HEK293 (cell line): Measurements from ENCODE around the gene CDH26.

Source experiments
- CTCF ChIA-PET: fragments of 350-600 bp; formaldehyde crosslinking; extraction: SDS; loops from one replicate; lab custom pipeline; 2021; ENCODE audit warnings: antibody characterized with exemption; lab: Yijun Ruan, JAX
- POLR2A ChIA-PET: fragments of 300-600 bp; formaldehyde crosslinking; extraction: SDS; loops from one replicate; lab custom pipeline; 2020; ENCODE audit warnings: antibody characterized with exemption, inconsistent platforms; lab: Yijun Ruan, JAX
- H3K27ac ChIP-seq: fragments of 200-500 bp; sonication (Bioruptor generic); 2 replicates; pipeline ENCODE4 v1.5.1; 2014; ENCODE audit warnings: low read depth, low read length, control low read depth, inconsistent platforms; ENCODE audit errors: extremely low read depth
- H3K36me3 ChIP-seq, 2 experiments: fragments of 200-500 bp in 1 of 2; sonication (Bioruptor generic) in 1 of 2; 1 replicate in 1 of 2; 2 replicates in 1 of 2; pipeline ENCODE4 v1.5.1; 2014 to 2017; ENCODE audit warnings: inconsistent platforms in 2 of 2, low read length in 2 of 2; ENCODE audit not compliant: control insufficient read depth in 2 of 2, insufficient read depth in 1 of 2
- H3K4me1 ChIP-seq: fragments of 200-500 bp; sonication (Bioruptor generic); 2 replicates; pipeline ENCODE4 v1.5.1; 2014; ENCODE audit warnings: mild to moderate bottlenecking, low read length, inconsistent platforms; ENCODE audit not compliant: control insufficient read depth, insufficient read depth
- H3K4me3 ChIP-seq: 2 replicates; pipeline ENCODE4 v1.5.1; 2011; ENCODE audit warnings: low read depth, mild to moderate bottlenecking, control low read depth, low read length, moderate library complexity
- H3K9me3 ChIP-seq: fragments of 200-500 bp; sonication (Bioruptor generic); 2 replicates; pipeline ENCODE4 v1.5.1; 2014; ENCODE audit warnings: low read depth, low read length, inconsistent platforms; ENCODE audit not compliant: control insufficient read depth, insufficient read depth
- HOXC10 ChIP-seq: sonication (generic); formaldehyde crosslinking; IDR thresholded peaks from 2 replicates; pipeline ENCODE4 v1.8.1; 2023; ENCODE audit warnings: mild to moderate bottlenecking, missing genetic modification reagents
- REPIN1 ChIP-seq: fragments of 450-650 bp; formaldehyde crosslinking; IDR thresholded peaks from 2 replicates; pipeline ENCODE4 v1.5.1; 2017; ENCODE audit warnings: missing biosample characterization, missing genetic modification characterization, low read depth
- ZBTB8A ChIP-seq: fragments of 450-650 bp; formaldehyde crosslinking; IDR thresholded peaks from 2 replicates; pipeline ENCODE4 v1.5.1; 2016; ENCODE audit warnings: missing biosample characterization, missing genetic modification characterization
- ZFP41 ChIP-seq: fragments of 450-650 bp; formaldehyde crosslinking; IDR thresholded peaks from 2 replicates; pipeline ENCODE4 v1.5.1; 2016; ENCODE audit warnings: missing biosample characterization, missing genetic modification characterization, borderline replicate concordance
- ZNF121 ChIP-seq: fragments of 450-650 bp; formaldehyde crosslinking; IDR thresholded peaks from 2 replicates; pipeline ENCODE4 v1.5.1; 2016; ENCODE audit warnings: missing biosample characterization, missing genetic modification characterization
- ZNF138 ChIP-seq: fragments of 450-650 bp; formaldehyde crosslinking; IDR thresholded peaks from 2 replicates; pipeline ENCODE4 v1.5.1; 2016; ENCODE audit warnings: missing biosample characterization, missing genetic modification characterization, borderline replicate concordance
- ZNF140 ChIP-seq: fragments of 450-650 bp; formaldehyde crosslinking; IDR thresholded peaks from 2 replicates; pipeline ENCODE4 v1.5.1; 2016; ENCODE audit warnings: missing biosample characterization, missing genetic modification characterization
- ZNF571 ChIP-seq: fragments of 450-650 bp; formaldehyde crosslinking; IDR thresholded peaks from 2 replicates; pipeline ENCODE4 v1.5.0; 2017; ENCODE audit warnings: missing biosample characterization, missing genetic modification characterization
- ZNF670 ChIP-seq: fragments of 450-650 bp; formaldehyde crosslinking; IDR thresholded peaks from 2 replicates; pipeline ENCODE4 v1.5.1; 2016; ENCODE audit warnings: missing biosample characterization, missing genetic modification characterization, low read depth
- ZSCAN16 ChIP-seq: fragments of 450-650 bp; formaldehyde crosslinking; IDR thresholded peaks from 2 replicates; pipeline ENCODE4 v1.5.1; 2016; ENCODE audit warnings: missing biosample characterization, missing genetic modification characterization
- TF ChIP-seq, protein P1 (sequence below): fragments of 450-650 bp; IDR thresholded peaks from 2 replicates; pipeline ENCODE4 v1.5.1; 2018; ENCODE audit warnings: missing biosample characterization, mild to moderate bottlenecking, missing genetic modification characterization
- TF ChIP-seq, protein P2 (sequence below): fragments of 450-650 bp; formaldehyde crosslinking; IDR thresholded peaks from 2 replicates; pipeline ENCODE4 v1.5.1; 2016; ENCODE audit warnings: missing biosample characterization, missing genetic modification characterization
- TF ChIP-seq, protein P3 (sequence below): fragments of 450-650 bp; formaldehyde crosslinking; IDR thresholded peaks from 2 replicates; pipeline ENCODE4 v1.5.1; 2017; ENCODE audit warnings: missing biosample characterization, missing genetic modification characterization
- TF ChIP-seq, protein P4 (sequence below): fragments of 450-650 bp; formaldehyde crosslinking; IDR thresholded peaks from 2 replicates; pipeline ENCODE4 v1.5.1; 2017; ENCODE audit warnings: missing biosample characterization, missing genetic modification characterization
- TF ChIP-seq, protein P5 (sequence below): fragments of 450-650 bp; formaldehyde crosslinking; conservative IDR thresholded peaks from 2 replicates; pipeline ENCODE4 v1.5.1; 2016; ENCODE audit warnings: low read depth, missing biosample characterization, missing genetic modification characterization

CDH26 gene

DNA sequence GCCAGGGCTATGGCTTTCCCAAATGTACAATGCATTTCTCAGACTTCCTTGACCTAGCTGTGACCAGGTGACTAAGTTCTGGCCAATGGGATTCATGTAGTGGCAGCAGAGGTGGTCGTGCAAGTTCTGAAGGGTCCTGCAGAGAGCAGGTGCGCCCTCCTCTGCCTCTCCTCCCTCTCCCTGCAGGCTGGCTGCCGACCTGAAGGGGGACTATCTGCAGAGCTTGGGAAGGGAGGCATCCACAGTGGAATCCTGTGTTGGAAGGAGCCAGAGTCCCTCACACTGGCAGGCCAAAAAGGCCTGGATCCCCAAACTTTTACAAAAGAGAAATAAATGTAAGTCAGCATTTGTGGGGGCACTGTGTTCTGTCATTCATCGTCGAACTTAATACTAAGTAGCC is 66.6 kb downstream of the CDH26 start (continued):
- TF ChIP-seq, protein P1, sequence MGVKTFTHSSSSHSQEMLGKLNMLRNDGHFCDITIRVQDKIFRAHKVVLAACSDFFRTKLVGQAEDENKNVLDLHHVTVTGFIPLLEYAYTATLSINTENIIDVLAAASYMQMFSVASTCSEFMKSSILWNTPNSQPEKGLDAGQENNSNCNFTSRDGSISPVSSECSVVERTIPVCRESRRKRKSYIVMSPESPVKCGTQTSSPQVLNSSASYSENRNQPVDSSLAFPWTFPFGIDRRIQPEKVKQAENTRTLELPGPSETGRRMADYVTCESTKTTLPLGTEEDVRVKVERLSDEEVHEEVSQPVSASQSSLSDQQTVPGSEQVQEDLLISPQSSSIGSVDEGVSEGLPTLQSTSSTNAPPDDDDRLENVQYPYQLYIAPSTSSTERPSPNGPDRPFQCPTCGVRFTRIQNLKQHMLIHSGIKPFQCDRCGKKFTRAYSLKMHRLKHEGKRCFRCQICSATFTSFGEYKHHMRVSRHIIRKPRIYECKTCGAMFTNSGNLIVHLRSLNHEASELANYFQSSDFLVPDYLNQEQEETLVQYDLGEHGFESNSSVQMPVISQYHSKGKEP, result no peak

DNA sequence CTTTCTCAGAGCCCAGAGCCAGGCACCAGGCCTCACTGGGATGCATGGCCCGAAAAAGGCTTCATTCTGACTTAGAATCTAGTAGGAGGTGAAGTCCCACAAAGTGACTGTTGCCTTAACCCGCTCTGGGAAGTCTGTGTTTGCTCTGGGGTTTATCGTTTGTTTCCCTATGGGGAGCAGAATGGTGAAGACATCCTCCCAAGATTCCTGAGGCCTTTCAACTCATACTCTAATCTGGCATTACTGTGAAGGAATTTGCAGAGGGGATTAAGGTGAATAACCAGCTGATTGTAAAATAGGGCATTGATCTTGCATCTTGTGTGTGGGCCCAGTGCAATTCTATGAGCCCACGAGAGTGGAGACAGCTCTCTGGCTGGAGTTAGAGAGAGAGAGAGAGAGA is 67.8 kb downstream of the CDH26 start:
- Histone ChIP-seq H3K4me3 (no peak overlapping the region), H3K4me1 (no peaks in the 10 kb centered on the region), H3K27ac (no peak overlapping the region)
- POLR2A ChIA-PET, result no interaction called here
- no peak for TF ChIP-seq ZBTB8A (tag by site-specific recombination)
- no peak for TF ChIP-seq ZNF140 (tag by site-specific recombination)
- no peak for TF ChIP-seq HOXC10 (CRISPR knock-in tag)
- TF ChIP-seq, protein P2, sequence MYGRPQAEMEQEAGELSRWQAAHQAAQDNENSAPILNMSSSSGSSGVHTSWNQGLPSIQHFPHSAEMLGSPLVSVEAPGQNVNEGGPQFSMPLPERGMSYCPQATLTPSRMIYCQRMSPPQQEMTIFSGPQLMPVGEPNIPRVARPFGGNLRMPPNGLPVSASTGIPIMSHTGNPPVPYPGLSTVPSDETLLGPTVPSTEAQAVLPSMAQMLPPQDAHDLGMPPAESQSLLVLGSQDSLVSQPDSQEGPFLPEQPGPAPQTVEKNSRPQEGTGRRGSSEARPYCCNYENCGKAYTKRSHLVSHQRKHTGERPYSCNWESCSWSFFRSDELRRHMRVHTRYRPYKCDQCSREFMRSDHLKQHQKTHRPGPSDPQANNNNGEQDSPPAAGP, result no peak
- no peak for TF ChIP-seq ZSCAN16 (tag by site-specific recombination)
- TF ChIP-seq ZNF571 (tag by site-specific recombination), result no peak
- no peak for TF ChIP-seq ZFP41 (tag by site-specific recombination)
- no peak for TF ChIP-seq ZNF670
- TF ChIP-seq, all 188 proteins: peak for 0
- Histone ChIP-seq H3K9me3 (no peaks in the 10 kb centered on the region), H3K36me3 (no peaks in the 10 kb centered on the region)
- CTCF ChIA-PET, result no interaction called here

DNA sequence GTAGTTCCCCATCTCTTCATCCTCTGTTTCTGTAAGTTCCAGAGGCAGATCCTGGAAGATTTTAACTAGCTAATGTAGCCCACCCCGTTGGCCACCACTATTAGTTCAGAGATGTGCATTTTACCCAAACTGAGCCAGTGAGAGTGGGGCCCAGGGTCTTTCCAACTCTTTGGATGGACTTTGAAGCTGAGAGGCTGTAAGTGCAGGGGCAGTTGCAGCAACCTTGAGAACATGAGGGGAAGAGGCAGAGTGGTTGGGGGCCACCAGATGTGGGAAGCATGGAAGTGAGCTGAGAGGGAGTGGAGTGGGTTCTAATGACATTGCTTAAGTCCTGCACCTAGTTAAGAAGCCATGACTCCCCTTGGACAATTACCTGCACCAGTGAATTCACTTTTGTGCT is 72.2 kb downstream of the CDH26 start:
- POLR2A ChIA-PET, result no interaction called here
- no peaks in the 10 kb centered on the region for H3K9me3 ChIP-seq
- H3K27ac ChIP-seq, result no peak overlapping the region
- TF ChIP-seq, protein P3, sequence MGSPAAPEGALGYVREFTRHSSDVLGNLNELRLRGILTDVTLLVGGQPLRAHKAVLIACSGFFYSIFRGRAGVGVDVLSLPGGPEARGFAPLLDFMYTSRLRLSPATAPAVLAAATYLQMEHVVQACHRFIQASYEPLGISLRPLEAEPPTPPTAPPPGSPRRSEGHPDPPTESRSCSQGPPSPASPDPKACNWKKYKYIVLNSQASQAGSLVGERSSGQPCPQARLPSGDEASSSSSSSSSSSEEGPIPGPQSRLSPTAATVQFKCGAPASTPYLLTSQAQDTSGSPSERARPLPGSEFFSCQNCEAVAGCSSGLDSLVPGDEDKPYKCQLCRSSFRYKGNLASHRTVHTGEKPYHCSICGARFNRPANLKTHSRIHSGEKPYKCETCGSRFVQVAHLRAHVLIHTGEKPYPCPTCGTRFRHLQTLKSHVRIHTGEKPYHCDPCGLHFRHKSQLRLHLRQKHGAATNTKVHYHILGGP (tag by site-specific recombination), result no peak
- TF ChIP-seq, all 188 proteins: peak for 0
- CTCF ChIA-PET, result interaction anchor here (0.7 kb wide), 1 partner anchor 181 kb away, joined by 3 read pairs; no protein-coding TSS in a partner anchor
- no peak overlapping the region for H3K4me3 ChIP-seq
- no peaks in the 10 kb centered on the region for H3K4me1 ChIP-seq
- no peaks in the 10 kb centered on the region for H3K36me3 ChIP-seq

DNA sequence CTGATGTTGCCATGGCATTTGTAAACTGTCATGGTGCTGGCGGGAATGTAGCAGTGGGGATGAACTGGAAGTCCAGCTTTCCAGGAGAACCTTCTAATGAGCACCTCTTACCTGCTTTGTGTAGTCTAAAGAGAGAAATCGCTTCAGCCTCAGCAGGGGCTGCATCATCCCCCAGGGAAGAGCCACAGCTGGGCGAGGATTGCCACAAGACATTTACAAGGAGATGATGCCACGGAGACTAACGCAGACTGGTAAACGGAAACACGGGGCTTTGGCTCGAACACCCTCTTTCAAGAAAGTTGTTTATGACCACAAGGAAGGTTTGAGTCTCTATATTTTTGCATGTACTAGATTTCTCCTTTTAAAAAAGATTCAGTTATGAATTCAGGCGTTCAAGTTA is 72.9 kb downstream of the CDH26 start:
- no peak overlapping the region for H3K27ac ChIP-seq
- no peak overlapping the region for H3K4me3 ChIP-seq
- ChIA-PET POLR2A (no interaction called here), CTCF (no interaction called here)
- H3K9me3 ChIP-seq, result no peaks in the 10 kb centered on the region
- H3K36me3 ChIP-seq, result no peaks in the 10 kb centered on the region
- no peak for TF ChIP-seq REPIN1 (tag by site-specific recombination)
- TF ChIP-seq, protein P4, sequence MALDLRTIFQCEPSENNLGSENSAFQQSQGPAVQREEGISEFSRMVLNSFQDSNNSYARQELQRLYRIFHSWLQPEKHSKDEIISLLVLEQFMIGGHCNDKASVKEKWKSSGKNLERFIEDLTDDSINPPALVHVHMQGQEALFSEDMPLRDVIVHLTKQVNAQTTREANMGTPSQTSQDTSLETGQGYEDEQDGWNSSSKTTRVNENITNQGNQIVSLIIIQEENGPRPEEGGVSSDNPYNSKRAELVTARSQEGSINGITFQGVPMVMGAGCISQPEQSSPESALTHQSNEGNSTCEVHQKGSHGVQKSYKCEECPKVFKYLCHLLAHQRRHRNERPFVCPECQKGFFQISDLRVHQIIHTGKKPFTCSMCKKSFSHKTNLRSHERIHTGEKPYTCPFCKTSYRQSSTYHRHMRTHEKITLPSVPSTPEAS, result no peak
- no peak for TF ChIP-seq ZNF121
- TF ChIP-seq, protein P5, sequence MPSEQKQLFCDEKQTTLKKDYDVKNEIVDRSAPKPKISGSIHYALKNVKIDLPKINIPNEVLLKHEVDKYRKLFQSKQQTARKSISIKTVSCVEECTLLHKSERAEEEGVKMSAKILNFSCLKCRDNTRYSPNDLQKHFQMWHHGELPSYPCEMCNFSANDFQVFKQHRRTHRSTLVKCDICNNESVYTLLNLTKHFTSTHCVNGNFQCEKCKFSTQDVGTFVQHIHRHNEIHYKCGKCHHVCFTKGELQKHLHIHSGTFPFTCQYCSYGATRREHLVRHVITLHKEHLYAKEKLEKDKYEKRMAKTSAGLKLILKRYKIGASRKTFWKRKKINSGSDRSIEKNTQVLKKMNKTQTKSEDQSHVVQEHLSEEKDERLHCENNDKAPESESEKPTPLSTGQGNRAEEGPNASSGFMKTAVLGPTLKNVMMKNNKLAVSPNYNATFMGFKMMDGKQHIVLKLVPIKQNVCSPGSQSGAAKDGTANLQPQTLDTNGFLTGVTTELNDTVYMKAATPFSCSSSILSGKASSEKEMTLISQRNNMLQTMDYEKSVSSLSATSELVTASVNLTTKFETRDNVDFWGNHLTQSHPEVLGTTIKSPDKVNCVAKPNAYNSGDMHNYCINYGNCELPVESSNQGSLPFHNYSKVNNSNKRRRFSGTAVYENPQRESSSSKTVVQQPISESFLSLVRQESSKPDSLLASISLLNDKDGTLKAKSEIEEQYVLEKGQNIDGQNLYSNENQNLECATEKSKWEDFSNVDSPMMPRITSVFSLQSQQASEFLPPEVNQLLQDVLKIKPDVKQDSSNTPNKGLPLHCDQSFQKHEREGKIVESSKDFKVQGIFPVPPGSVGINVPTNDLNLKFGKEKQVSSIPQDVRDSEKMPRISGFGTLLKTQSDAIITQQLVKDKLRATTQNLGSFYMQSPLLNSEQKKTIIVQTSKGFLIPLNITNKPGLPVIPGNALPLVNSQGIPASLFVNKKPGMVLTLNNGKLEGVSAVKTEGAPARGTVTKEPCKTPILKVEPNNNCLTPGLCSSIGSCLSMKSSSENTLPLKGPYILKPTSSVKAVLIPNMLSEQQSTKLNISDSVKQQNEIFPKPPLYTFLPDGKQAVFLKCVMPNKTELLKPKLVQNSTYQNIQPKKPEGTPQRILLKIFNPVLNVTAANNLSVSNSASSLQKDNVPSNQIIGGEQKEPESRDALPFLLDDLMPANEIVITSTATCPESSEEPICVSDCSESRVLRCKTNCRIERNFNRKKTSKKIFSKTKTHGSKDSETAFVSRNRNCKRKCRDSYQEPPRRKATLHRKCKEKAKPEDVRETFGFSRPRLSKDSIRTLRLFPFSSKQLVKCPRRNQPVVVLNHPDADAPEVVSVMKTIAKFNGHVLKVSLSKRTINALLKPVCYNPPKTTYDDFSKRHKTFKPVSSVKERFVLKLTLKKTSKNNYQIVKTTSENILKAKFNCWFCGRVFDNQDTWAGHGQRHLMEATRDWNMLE (tag by site-specific recombination), result no peak
- TF ChIP-seq ZNF138 (tag by site-specific recombination), result no peak
- no peaks in the 10 kb centered on the region for H3K4me1 ChIP-seq
